ENCODE measurements around the gene GPR162.

DNA sequence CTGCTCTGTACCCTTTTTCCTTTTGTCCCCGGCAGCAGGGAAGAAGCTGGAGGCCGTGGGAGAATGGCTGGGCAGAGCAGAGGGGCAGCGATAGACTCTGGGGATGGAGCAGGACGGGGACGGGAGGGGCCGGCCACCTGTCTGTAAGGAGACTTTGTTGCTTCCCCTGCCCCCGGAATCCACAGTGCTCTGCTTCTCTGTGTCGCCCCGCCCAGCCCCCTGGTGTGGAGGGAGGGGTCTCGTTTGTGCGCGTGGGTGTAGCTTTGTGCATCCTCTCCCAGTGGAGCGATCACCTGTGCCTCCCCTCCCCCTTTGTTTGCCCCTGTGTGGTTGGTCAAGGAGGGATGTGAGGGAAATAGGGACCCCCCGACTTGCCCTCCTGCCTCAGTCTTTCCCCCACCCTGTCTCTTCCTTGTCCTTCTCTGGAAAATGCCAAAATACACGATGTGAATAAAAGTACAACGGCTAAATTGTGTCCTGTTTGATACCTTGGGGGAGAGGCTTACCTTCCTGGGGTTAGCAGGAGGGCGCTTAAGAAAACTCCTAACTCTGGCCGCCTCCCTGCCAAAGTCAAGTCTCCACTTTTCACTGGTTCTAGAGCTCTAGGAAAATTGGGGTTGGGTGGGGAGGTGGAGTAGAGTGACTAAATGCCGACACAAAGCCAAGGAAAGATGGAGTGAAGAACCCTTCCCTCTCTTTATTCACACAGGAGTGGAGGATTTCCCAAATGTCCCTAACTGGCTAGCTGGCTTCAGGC lies 44.7 kb downstream of the GPR162 start:
- TF ChIP-seq, protein P1, sequence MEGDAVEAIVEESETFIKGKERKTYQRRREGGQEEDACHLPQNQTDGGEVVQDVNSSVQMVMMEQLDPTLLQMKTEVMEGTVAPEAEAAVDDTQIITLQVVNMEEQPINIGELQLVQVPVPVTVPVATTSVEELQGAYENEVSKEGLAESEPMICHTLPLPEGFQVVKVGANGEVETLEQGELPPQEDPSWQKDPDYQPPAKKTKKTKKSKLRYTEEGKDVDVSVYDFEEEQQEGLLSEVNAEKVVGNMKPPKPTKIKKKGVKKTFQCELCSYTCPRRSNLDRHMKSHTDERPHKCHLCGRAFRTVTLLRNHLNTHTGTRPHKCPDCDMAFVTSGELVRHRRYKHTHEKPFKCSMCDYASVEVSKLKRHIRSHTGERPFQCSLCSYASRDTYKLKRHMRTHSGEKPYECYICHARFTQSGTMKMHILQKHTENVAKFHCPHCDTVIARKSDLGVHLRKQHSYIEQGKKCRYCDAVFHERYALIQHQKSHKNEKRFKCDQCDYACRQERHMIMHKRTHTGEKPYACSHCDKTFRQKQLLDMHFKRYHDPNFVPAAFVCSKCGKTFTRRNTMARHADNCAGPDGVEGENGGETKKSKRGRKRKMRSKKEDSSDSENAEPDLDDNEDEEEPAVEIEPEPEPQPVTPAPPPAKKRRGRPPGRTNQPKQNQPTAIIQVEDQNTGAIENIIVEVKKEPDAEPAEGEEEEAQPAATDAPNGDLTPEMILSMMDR (conservative IDR thresholded peaks at IDR 0.05) = no peak
- no peak for TF ChIP-seq EZH2 (IDR thresholded peaks at IDR 0.05; ENCODE audit: low read depth)

All from PC-9 (cell line).